Natural killer cell (primary cell): ENCODE results near the gene EIF2B5. TPM values are rescaled to one million over a fixed set of nuclear protein-coding genes. Genes with fewer than 3 reads are reported as not detected.

Source experiments
- ATAC-seq, 3 donors: fragments of 150-1000 bp in 2 of 3; fragments of 200-7000 bp in 1 of 3; cut with Tn5 transposase; 1 replicate in 1 of 3; 2 replicates in 2 of 3; pipeline ENCODE4 v1.10.0; 2021; ENCODE audit warnings: mild to moderate bottlenecking in 2 of 3, moderate library complexity in 2 of 3
- DNase-seq, 2 donors: peaks; one replicate each; pipeline versions ENCODE4 v3.0.0 to v3.0.0-alpha.2; 2013 to 2021; ENCODE audit warnings: mixed read lengths in 1 of 2
- H3K27ac ChIP-seq: one replicate; pipeline ENCODE4 v1.5.1; 2013; ENCODE audit warnings: mild to moderate bottlenecking, low read length
- H3K27me3 ChIP-seq: one replicate; pipeline ENCODE4 v1.6.1; 2013; ENCODE audit warnings: low read length; ENCODE audit not compliant: control insufficient read depth, insufficient read depth
- H3K36me3 ChIP-seq: one replicate; pipeline ENCODE4 v1.6.1; 2013; ENCODE audit warnings: low read length; ENCODE audit not compliant: control insufficient read depth, insufficient read depth
- H3K4me1 ChIP-seq: one replicate; pipeline ENCODE4 v1.6.1; 2013; ENCODE audit warnings: low read length; ENCODE audit not compliant: control insufficient read depth, insufficient read depth
- H3K4me3 ChIP-seq: one replicate; pipeline ENCODE4 v1.5.1; 2013; ENCODE audit warnings: low read length
- H3K9me3 ChIP-seq: one replicate; pipeline ENCODE4 v1.6.1; 2013; ENCODE audit warnings: low read length; ENCODE audit not compliant: control insufficient read depth, insufficient read depth
- H3K27ac Mint-ChIP-seq, 2 donors: one replicate each; pipeline ENCODE4 v1.8.0; 2022; ENCODE audit warnings: mild to moderate bottlenecking in 2 of 2, mixed read lengths in 2 of 2, moderate library complexity in 1 of 2
- H3K27me3 Mint-ChIP-seq, 2 donors: one replicate each; pipeline ENCODE4 v1.8.0; 2022; ENCODE audit warnings: low read depth in 2 of 2, mixed read lengths in 2 of 2
- H3K36me3 Mint-ChIP-seq: one replicate; pipeline ENCODE4 v1.8.0; 2022; ENCODE audit warnings: mixed read lengths
- H3K4me1 Mint-ChIP-seq, 2 donors: one replicate each; pipeline ENCODE4 v1.8.0; 2022; ENCODE audit warnings: mixed read lengths in 2 of 2
- H3K4me3 Mint-ChIP-seq: one replicate; pipeline ENCODE4 v1.8.0; 2022; ENCODE audit warnings: mild to moderate bottlenecking, moderate library complexity, mixed read lengths
- H3K9me3 Mint-ChIP-seq, 2 donors: one replicate each; pipeline ENCODE4 v1.8.0; 2022; ENCODE audit warnings: mixed read lengths in 2 of 2
- WGBS: methylation state at CpG from one replicate; pipeline ENCODE4 v1.1.7; 2013; ENCODE audit warnings: missing lambda C conversion rate; ENCODE audit not compliant: insufficient coverage; 5-methylcytosine and 5-hydroxymethylcytosine counted together
- intact Hi-C: fragments of 100-400 bp; cut with micrococcal nuclease; formaldehyde crosslinking; loops from one replicate; pipeline ENCODE4 v1.14.2; 2022
- total RNA-seq, 4 donors: library from RNA; stranded (reverse); fragments of 120-200 nt in 1 of 4; gene quantifications; one replicate each; pipeline versions ENCODE4 v1.2.3 to v1.2.4, GENCODE V29; 2013 to 2022
- TF ChIP-seq, protein P1 (sequence below): fragments of 200-600 bp; IDR thresholded peaks from one replicate; pipeline ENCODE4 v1.8.0; 2022; ENCODE audit warnings: antibody characterized with exemption

The EIF2B5 gene
- total RNA-seq, 3 donors from 2014 or later (not counting 1 experiment from before 2014, with no cell fraction given), result 44.5 to 59.4 (median 54.8) TPM

DNA sequence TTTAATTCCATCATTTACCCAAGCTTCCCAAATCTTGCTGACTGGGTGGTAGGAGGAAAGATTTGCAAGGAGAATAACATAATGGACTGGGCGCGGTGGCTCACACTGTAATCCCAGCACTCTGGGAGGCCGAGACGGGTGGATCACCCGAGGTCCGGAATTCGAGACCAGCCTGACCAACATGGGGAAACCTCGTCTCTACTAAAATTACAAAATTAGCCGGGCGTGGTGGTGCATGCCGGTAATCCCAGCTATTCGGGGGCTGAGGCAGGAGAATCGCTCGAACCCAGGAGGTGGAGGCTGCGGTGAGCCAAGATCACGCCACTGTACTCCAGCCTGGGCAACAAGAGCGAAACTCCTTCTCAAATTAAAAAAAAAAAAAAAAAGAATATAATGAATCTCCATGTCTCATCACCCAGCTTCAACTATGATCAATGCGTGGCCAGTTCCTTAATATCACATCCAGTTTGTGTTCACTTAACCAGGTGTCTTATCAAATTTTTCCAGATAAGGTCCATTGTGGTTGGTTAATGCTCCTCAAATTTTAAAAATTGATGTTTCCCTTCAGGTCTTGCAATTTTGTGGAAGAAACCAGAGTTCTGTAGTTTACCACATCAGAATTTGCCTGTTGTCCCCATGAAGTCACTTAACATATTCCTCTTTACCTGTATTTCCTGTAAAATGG, 49.5 kb downstream of the EIF2B5 start:
- Histone ChIP-seq H3K36me3 (peaks cover 56% of the 10 kb centered on the region), H3K27me3 (no peaks in the 10 kb centered on the region), H3K9me3 (no peaks in the 10 kb centered on the region), H3K27ac (no peak overlapping the region), H3K4me3 (no peak overlapping the region), H3K4me1 (peaks cover 28% of the 10 kb centered on the region)
- H3K4me1 Mint-ChIP-seq, result peaks cover 36 to 40% of the 10 kb centered on the region in 2 donors
- no peak for ATAC-seq
- DNase-seq, result no peak
- peak overlapping the region; percentile 86 to 96 for H3K27ac Mint-ChIP-seq
- no peaks in the 10 kb centered on the region for H3K9me3 Mint-ChIP-seq
- H3K4me3 Mint-ChIP-seq, result peak overlapping the region; percentile 97
- TF ChIP-seq, protein P1, sequence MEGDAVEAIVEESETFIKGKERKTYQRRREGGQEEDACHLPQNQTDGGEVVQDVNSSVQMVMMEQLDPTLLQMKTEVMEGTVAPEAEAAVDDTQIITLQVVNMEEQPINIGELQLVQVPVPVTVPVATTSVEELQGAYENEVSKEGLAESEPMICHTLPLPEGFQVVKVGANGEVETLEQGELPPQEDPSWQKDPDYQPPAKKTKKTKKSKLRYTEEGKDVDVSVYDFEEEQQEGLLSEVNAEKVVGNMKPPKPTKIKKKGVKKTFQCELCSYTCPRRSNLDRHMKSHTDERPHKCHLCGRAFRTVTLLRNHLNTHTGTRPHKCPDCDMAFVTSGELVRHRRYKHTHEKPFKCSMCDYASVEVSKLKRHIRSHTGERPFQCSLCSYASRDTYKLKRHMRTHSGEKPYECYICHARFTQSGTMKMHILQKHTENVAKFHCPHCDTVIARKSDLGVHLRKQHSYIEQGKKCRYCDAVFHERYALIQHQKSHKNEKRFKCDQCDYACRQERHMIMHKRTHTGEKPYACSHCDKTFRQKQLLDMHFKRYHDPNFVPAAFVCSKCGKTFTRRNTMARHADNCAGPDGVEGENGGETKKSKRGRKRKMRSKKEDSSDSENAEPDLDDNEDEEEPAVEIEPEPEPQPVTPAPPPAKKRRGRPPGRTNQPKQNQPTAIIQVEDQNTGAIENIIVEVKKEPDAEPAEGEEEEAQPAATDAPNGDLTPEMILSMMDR, result no peak
- WGBS, result 98% methylated on average over 18 of the region's 18 CpGs
- intact Hi-C loops, result loop anchor here (1.0 kb wide), 1 partner anchor 65 kb away; the partner anchor contains the start of gene EEF1AKMT4
- H3K36me3 Mint-ChIP-seq, result peaks cover under 1% of the 10 kb centered on the region
- no peaks in the 10 kb centered on the region for H3K27me3 Mint-ChIP-seq

DNA sequence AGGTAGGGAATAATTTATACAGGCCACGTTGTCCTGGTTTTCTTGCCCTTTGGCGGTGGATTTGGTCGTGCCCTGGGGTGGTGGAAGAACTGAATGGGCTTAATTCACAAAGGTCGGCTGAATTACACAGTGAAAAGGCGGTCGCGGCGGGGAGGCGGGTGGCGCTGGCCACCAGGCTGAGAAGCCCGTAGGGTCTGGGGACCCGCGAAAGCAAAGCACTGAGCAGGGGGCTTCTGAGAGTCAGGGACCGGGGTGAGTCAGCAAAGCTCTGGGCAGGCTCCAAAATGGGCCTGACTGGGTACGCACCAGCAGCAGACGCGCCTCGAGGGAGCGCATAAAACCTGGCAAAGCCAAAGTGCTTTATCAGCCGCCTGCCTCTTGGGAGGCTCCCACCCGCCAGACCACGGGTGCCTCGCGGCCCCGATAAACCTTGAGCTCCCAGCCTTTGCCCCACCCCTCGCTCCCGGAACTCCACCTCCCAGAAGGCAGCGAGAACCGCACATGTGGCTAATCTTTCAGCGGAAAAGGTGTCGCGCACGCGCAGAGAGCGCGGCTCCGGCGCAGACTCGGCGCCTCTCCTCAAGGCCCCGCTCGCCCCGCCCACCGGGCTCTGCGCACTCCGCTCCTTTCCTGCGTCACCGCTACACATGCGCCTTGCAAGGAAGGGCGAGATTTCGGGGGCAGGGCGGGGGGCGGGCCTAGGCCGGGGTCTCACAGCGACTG, 50.5 kb downstream of the EIF2B5 start:
- H3K4me1 ChIP-seq, result peaks cover 28% of the 10 kb centered on the region
- H3K4me1 Mint-ChIP-seq, result peaks cover 36 to 40% of the 10 kb centered on the region in 2 donors
- H3K27ac ChIP-seq, result peak overlapping the region; percentile 74
- peak overlapping the region; percentile 86 to 96 for H3K27ac Mint-ChIP-seq
- ATAC-seq, result peak; percentile 94 to 97 (median 94)
- H3K4me3 ChIP-seq, result peak overlapping the region; percentile 81
- no peaks in the 10 kb centered on the region for H3K9me3 Mint-ChIP-seq
- peaks cover 55% of the 10 kb centered on the region for H3K36me3 ChIP-seq
- peaks cover 9% of the 10 kb centered on the region for H3K36me3 Mint-ChIP-seq
- H3K27me3 Mint-ChIP-seq, result no peaks in the 10 kb centered on the region
- intact Hi-C loops, result loop anchor here (1.0 to 2.0 kb wide), 3 partner anchors 11 to 113 kb away; partner anchors contain the start of genes AP2M1, EEF1AKMT4 and PSMD2
- WGBS, result 4% methylated on average over 55 of the region's 55 CpGs
- DNase-seq, result peak; percentile 99 to 100
- peak overlapping the region; percentile 97 for H3K4me3 Mint-ChIP-seq
- no peaks in the 10 kb centered on the region for H3K27me3 ChIP-seq
- TF ChIP-seq, protein P1, result no peak
- H3K9me3 ChIP-seq, result no peaks in the 10 kb centered on the region

DNA sequence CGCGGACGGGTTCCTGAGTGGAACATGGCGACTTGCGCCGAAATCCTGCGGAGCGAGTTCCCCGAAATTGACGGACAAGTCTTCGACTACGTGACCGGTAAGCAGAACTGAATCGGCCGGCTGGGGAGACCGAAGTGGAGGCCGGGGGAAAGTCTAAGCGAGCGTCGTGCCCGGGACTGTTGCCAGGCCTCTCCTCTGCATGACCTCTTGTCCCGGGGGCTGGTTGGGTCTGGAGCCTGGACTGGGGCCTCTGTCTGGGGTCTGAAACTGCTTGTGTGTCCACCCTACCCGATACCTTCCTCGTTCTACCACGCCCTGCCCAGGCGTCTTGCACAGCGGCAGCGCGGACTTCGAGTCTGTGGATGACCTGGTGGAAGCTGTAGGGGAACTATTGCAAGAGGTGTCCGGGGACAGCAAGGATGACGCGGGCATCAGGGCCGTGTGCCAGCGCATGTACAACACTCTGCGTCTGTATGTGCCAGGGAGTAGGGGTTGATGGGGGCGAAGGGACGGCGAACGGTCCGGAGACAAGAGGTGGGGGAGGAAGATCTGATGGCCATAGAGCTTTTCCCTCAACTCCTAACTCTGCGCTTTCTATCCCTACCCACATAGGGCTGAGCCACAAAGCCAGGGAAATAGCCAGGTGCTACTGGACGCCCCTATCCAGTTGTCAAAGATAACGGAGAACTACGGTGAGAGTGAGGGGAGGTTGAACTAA, 51.2 kb downstream of the EIF2B5 start, which contains the start of gene ABCF3:
Gene ABCF3, plus strand, starts transcription at position 16 of the 718 bp plus-strand sequence. Its CDS starts 9 bp downstream, at position 25.
- H3K9me3 Mint-ChIP-seq, result no peaks in the 10 kb centered on the region
- intact Hi-C loops, result loop anchor here (1.0 to 2.0 kb wide), 2 partner anchors 12 to 112 kb away; partner anchors contain the start of genes AP2M1 and PSMD2
- DNase-seq, result no peak
- H3K27ac Mint-ChIP-seq, result peak within 1 kb of the TSS; percentile 86 to 96
- Histone ChIP-seq H3K4me3 (peak within 1 kb of the TSS; percentile 81), H3K27ac (peak within 1 kb of the TSS; percentile 74), H3K4me1 (peaks cover 28% of the 10 kb centered on the region), H3K9me3 (no peaks in the 10 kb centered on the region), H3K27me3 (no peaks in the 10 kb centered on the region), H3K36me3 (peaks cover 55% of the 10 kb centered on the region)
- peaks cover 9% of the 10 kb centered on the region for H3K36me3 Mint-ChIP-seq
- TF ChIP-seq, protein P1, result no peak
- peak within 1 kb of the TSS; percentile 97 for H3K4me3 Mint-ChIP-seq
- 1% methylated on average over 44 of the region's 45 CpGs for WGBS
- peaks cover 36 to 40% of the 10 kb centered on the region in 2 donors for H3K4me1 Mint-ChIP-seq
- no peaks in the 10 kb centered on the region for H3K27me3 Mint-ChIP-seq
- peak; percentile 22 to 43 (median 24) for ATAC-seq
